AG04450 (cell line): ENCODE measurements around the gene CTRL. TPM values are rescaled to one million over a fixed set of nuclear protein-coding genes. Genes with fewer than 3 reads are reported as not detected.

Source experiments
- CTCF ChIA-PET: fragments of 300-600, 350-600 bp; formaldehyde crosslinking; extraction: SDS; loops from one replicate; lab custom pipeline; 2022; ENCODE audit warnings: antibody characterized with exemption, inconsistent platforms; lab: Charles Lee
- POLR2A ChIA-PET: fragments of 350-600 bp; formaldehyde crosslinking; extraction: SDS; loops from one replicate; lab custom pipeline; 2021; ENCODE audit warnings: antibody characterized with exemption, inconsistent platforms; lab: Yijun Ruan, JAX
- DNase-seq: peaks from one replicate; pipeline ENCODE4 v3.0.0-alpha.2; 2011; ENCODE audit warnings: low read depth, low spot score
- H3K27ac ChIP-seq: one replicate; pipeline ENCODE4 v1.5.1; 2012; ENCODE audit warnings: low read depth, low read length, control low read depth
- H3K27me3 ChIP-seq: one replicate; pipeline ENCODE4 v1.6.0; 2012; ENCODE audit warnings: low read length; ENCODE audit not compliant: control insufficient read depth, insufficient read depth
- H3K4me3 ChIP-seq: 2 replicates; pipeline ENCODE4 v1.5.1; 2011; ENCODE audit warnings: mild to moderate bottlenecking, low read depth, low read length, control low read depth
- H3K9me3 ChIP-seq: 2 replicates; pipeline ENCODE4 v1.5.1; 2012; ENCODE audit warnings: low read length; ENCODE audit not compliant: control insufficient read depth, insufficient read depth
- polyA plus RNA-seq: library from polyadenylated mRNA; depleted of rRNA; stranded (reverse); fragments of >200 nt; gene quantifications from 2 replicates; pipeline ENCODE4 v1.2.3, GENCODE V29; 2011
- TF ChIP-seq, protein P1 (sequence below): IDR thresholded peaks from 2 replicates; pipeline ENCODE4 v1.5.1; 2011; ENCODE audit warnings: low read depth, low read length, control low read depth, inconsistent platforms

The CTRL gene
- polyA plus RNA-seq, 1 experiment, result 0.14 TPM

DNA sequence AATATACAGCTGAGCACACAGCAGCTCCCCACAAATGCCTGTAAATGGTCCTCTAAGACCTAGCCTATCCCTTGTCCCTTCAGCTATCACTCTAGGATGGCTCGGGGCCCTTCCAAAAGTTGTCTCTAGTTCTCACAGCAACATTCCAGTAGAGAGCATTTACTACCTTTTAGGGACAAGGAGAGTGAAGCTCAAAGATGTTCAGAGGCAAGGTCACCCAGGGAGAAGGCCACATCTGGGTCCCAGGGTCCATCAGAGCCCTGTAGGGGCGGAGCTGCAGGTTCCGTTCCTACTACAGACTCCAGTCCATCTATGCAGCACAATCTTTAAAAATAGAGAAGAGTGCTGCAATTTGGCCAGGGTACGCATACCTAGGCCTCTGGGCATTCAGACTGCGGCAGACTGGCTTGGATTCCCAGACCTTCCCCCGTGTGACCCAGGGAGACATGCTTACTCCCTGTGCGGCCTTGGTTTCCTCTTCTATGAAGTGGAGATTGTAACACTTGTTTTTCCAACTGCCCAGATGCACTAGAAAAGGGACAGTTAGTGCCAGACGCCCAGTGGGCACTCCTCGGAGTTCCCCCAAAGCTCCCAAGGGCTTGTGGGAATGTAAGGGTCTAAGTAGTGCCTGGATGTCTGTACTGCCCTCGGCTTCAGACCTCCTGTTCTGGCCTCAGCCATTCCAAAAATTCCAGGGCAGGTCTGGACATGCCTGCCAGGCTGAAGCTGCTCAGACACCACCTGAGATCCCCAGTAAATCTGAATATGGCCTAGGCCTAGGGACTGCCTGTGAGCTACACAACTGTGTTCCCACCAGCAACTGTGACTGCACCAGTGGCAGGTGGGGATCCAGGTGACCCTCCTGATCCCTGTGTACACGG, 34.2 kb upstream of the CTRL start:
- ChIA-PET POLR2A (interaction anchor here (1.1 kb wide), 1 partner anchor 271 kb away, joined by 3 read pairs; no protein-coding TSS in a partner anchor), CTCF (interaction anchor here (0.6 kb wide), 1 partner anchor 36 kb away, joined by 3 read pairs; no protein-coding TSS in a partner anchor)
- H3K4me3 ChIP-seq, result peak overlapping the region; percentile 89
- H3K9me3 ChIP-seq, result no peaks in the 10 kb centered on the region; the same call in 1 of the 2 replicates
- no peak for DNase-seq
- peak overlapping the region; percentile 47 for H3K27ac ChIP-seq
- TF ChIP-seq, protein P1, sequence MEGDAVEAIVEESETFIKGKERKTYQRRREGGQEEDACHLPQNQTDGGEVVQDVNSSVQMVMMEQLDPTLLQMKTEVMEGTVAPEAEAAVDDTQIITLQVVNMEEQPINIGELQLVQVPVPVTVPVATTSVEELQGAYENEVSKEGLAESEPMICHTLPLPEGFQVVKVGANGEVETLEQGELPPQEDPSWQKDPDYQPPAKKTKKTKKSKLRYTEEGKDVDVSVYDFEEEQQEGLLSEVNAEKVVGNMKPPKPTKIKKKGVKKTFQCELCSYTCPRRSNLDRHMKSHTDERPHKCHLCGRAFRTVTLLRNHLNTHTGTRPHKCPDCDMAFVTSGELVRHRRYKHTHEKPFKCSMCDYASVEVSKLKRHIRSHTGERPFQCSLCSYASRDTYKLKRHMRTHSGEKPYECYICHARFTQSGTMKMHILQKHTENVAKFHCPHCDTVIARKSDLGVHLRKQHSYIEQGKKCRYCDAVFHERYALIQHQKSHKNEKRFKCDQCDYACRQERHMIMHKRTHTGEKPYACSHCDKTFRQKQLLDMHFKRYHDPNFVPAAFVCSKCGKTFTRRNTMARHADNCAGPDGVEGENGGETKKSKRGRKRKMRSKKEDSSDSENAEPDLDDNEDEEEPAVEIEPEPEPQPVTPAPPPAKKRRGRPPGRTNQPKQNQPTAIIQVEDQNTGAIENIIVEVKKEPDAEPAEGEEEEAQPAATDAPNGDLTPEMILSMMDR, result no peak
- no peaks in the 10 kb centered on the region for H3K27me3 ChIP-seq

DNA sequence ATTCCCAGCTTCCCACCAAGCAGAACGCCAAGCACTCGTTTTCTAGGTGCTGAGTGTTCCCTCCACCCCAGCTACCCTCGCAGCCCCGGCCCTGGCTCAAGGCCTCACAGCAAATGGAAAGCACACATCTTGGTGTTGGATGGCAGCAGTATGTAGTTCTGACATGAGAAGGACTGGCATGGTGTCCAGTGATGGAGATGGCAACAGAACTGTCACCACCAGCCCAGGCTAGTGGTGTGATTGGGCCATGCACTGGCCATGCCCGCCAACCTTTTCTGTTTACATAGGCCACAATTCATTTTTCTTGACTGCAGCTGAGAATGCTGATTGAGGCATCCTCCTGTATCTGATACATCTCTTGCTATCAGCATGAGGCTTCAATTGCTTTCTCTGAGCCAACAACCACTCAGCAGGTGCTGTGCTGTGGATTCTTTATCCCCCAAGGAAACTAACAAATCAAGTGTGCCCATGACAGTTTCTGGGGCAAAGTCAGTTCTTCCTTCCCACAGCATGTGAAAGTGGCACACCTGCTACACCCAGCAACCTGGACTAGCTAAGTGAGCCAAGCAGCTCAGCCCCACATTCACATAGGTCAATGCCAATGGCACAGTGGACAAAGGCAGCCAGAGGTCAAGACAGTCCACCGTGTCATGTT, 32.9 kb upstream of the CTRL start:
- DNase-seq, result no peak
- ChIA-PET POLR2A (no interaction called here), CTCF (interaction anchor here (0.6 to 0.7 kb wide), 2 partner anchors 76 to 265 kb away, joined by 3 read pairs; no protein-coding TSS in a partner anchor)
- TF ChIP-seq, protein P1, result no peak
- Histone ChIP-seq H3K9me3 (no peaks in the 10 kb centered on the region; the same call in 1 of the 2 replicates), H3K27ac (no peak overlapping the region), H3K4me3 (no peak overlapping the region), H3K27me3 (no peaks in the 10 kb centered on the region)

DNA sequence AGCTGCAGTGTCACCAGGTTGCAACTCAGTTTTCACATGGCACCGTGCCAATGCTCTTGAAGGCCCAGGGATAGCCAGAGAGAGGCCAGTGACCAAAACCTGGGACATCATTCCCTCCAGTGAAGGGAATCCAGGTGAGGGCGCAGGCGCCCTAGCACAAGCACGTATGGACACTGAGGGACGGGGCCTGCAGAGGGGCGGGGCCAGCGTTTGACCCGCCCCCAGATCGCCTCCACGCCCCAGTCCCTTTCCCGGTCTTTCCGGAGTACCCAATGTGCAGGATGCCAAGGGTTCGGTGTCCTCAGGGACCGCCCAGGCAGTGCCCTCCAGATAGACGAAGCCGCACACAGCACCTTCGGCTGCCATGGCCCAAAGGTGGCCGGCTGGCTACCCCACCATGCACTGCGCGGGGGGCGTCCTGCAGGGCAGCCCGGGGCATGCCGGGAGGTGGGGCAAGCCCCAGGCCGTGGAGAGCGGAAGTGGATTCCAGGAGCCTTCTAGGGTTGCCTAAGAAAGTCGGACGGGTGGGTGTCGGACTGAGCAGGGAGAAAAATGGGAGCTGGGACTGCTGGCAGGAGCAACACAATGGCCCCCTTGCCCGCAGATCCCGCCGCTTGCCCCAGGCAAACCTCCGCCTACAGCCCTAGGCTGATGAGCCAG, 32.1 kb upstream of the CTRL start:
- TF ChIP-seq, protein P1, result no peak
- Histone ChIP-seq H3K27ac (no peak overlapping the region), H3K27me3 (no peaks in the 10 kb centered on the region), H3K4me3 (no peak overlapping the region), H3K9me3 (no peaks in the 10 kb centered on the region; the same call in 1 of the 2 replicates)
- ChIA-PET CTCF (interaction anchor here (0.7 kb wide), 1 partner anchor 77 kb away, joined by 3 read pairs; no protein-coding TSS in a partner anchor), POLR2A (no interaction called here)
- DNase-seq, result no peak

DNA sequence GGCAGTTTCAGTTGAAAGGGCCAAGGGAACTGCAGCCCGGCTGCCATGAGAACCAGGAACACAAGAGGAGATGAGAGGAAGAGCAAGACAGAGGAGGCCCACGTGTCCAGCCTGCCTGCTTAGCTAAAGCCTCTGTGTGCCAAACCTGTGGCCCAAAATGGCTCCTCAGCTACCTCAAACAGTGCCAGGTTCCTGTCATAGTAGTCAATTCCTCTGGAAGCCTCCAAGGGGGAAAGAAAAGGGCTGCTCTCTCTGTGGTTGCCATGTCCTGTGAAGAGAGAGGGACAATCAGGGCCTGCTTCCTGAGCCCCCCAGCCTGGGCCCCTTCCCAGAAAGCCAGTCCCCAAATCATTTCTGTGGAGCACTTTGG, 31.6 kb upstream of the CTRL start:
- Histone ChIP-seq H3K27me3 (no peaks in the 10 kb centered on the region), H3K27ac (no peak overlapping the region), H3K4me3 (no peak overlapping the region), H3K9me3 (no peaks in the 10 kb centered on the region; the same call in 1 of the 2 replicates)
- CTCF ChIA-PET, result no interaction called here
- POLR2A ChIA-PET, result no interaction called here
- DNase-seq, result no peak
- TF ChIP-seq, protein P1, result no peak
